Measurements from ENCODE around the gene MRTFB. TPM values are rescaled to one million over a fixed set of nuclear protein-coding genes. Genes with fewer than 3 reads are reported as not detected.

MRTFB gene
- total and polyA plus RNA-seq, 2 donors (not counting 3 experiments of a cell fraction or from before 2014, with no cell fraction given), result 19.6 to 49.5 TPM

GRCh38 chr16:14196539-14196938 is 125.4 kb downstream of the MRTFB start:
- Histone ChIP-seq H3K9me3 (replicated peaks; ENCODE audit: control insufficient read depth, insufficient read depth, low read length) (no peaks in the 10 kb centered on the region), H3K9me1 (replicated peaks; ENCODE audit: control insufficient read depth, extremely low read depth, insufficient read depth, low read length) (no peaks in the 10 kb centered on the region), H3K4me1 (ENCODE audit: control insufficient read depth, extremely low read depth, insufficient read depth, low read length) (peaks cover 18% of the 10 kb centered on the region), H2AFZ (ENCODE audit: low read depth, low read length) (peak overlapping the region; percentile 58), H3K4me3 (replicated peaks in 1 of 3; ENCODE audit: insufficient read depth in 1 of 3, low read depth in 1 of 3, low read length in 3 of 3) (no peak overlapping the region), H3K36me3 (ENCODE audit: control insufficient read depth in 2 of 2, extremely low read depth in 1 of 2, insufficient read depth in 2 of 2, low read length in 2 of 2) (no peaks in the 10 kb centered on the region), H3K4me2 (ENCODE audit: insufficient read depth, low read length) (peak overlapping the region; percentile 61), H3K27ac (ENCODE audit: insufficient read depth, low read depth, low read length) (peak overlapping the region; percentile 48), H3K79me2 (ENCODE audit: control insufficient read depth, insufficient read depth, low read length) (no peaks in the 10 kb centered on the region), H3K9ac (replicated peaks; ENCODE audit: extremely low read depth, insufficient read depth, low read length) (peak overlapping the region; percentile 38), H3K27me3 (ENCODE audit: control insufficient read depth in 2 of 2, insufficient read depth in 2 of 2, low read length in 2 of 2) (no peaks in the 10 kb centered on the region), H4K20me1 (replicated peaks; ENCODE audit: control insufficient read depth, extremely low read depth, insufficient read depth, low read length) (no peaks in the 10 kb centered on the region)
- peak; percentile 73 for DNase-seq (ENCODE audit: low read depth, low spot score)
- ChIA-PET CTCF (interaction anchor here (0.8 to 1.9 kb wide), 9 partner anchors 10 to 273 kb away, joined by 3 to 17 read pairs (median 4); no protein-coding TSS in a partner anchor), POLR2A (interaction anchor here (0.7 to 1.2 kb wide), 2 partner anchors 11 to 87 kb away, joined by 4 to 5 read pairs; no protein-coding TSS in a partner anchor)
- TF ChIP-seq CTCF (IDR thresholded peaks at IDR 0.05; ENCODE audit: extremely low read depth in 1 of 2, insufficient read depth in 1 of 2, low read depth in 1 of 2, low read length in 2 of 2) (no peak), POLR2AphosphoS5 (IDR thresholded peaks at IDR 0.05; ENCODE audit: insufficient read depth, low read depth, low read length) (no peak), MYC (IDR thresholded peaks at IDR 0.05; ENCODE audit: low read depth, low read length) (no peak), FOS (IDR thresholded peaks at IDR 0.05; ENCODE audit: borderline replicate concordance, insufficient read depth, low read length) (no peak)
- no TSS peak for BruUV-seq (replicated peaks)
- peak; percentile 86 for FAIRE-seq
- intact Hi-C loops (cut with micrococcal nuclease), result loop anchor here (5.0 kb wide), 1 partner anchor 239 kb away; no protein-coding TSS in a partner anchor
- dilution Hi-C loops (cut with MboI; ENCODE audit: extremely low pct_ligation_motif_present, low sequenced_read_pairs), result no loop called here

- no peak overlapping the region for H3K4me3 ChIP-seq (replicated peaks in 1 of 3; ENCODE audit: insufficient read depth in 1 of 3, low read depth in 1 of 3, low read length in 3 of 3)
- no peak overlapping the region for H2AFZ ChIP-seq (ENCODE audit: low read depth, low read length)
- no peak overlapping the region for H3K4me2 ChIP-seq (ENCODE audit: insufficient read depth, low read length)
- no TSS peak for BruUV-seq (replicated peaks)
- DNase-seq (ENCODE audit: low read depth, low spot score) (no peak), FAIRE-seq (no peak)
- H3K9me3 ChIP-seq (replicated peaks; ENCODE audit: control insufficient read depth, insufficient read depth, low read length), result no peaks in the 10 kb centered on the region
- intact Hi-C loops (cut with micrococcal nuclease), result loop anchor here (5.0 kb wide), 1 partner anchor 241 kb away; no protein-coding TSS in a partner anchor
- dilution Hi-C loops (cut with MboI; ENCODE audit: extremely low pct_ligation_motif_present, low sequenced_read_pairs), result no loop called here
- peaks cover 18% of the 10 kb centered on the region for H3K4me1 ChIP-seq (ENCODE audit: control insufficient read depth, extremely low read depth, insufficient read depth, low read length)
- CTCF ChIA-PET, result no interaction called here
- H3K27ac ChIP-seq (ENCODE audit: insufficient read depth, low read depth, low read length), result no peak overlapping the region
- TF ChIP-seq EZH2 (IDR thresholded peaks at IDR 0.05; ENCODE audit: borderline replicate concordance, low read depth, low read length, severe bottlenecking) (no peak), POLR2AphosphoS5 (IDR thresholded peaks at IDR 0.05; ENCODE audit: insufficient read depth, low read depth, low read length) (no peak), POLR2A (IDR thresholded peaks at IDR 0.05; ENCODE audit: low read depth, low read length) (no peak), FOS (IDR thresholded peaks at IDR 0.05; ENCODE audit: borderline replicate concordance, insufficient read depth, low read length) (no peak), JUN (IDR thresholded peaks at IDR 0.05; ENCODE audit: borderline replicate concordance, insufficient read depth, insufficient read length, low read depth) (no peak), CTCF (IDR thresholded peaks at IDR 0.05; ENCODE audit: extremely low read depth in 1 of 2, insufficient read depth in 1 of 2, low read depth in 1 of 2, low read length in 2 of 2) (no peak), GATA2 (IDR thresholded peaks at IDR 0.05; ENCODE audit: insufficient read depth, insufficient read length, low read depth, low read length) (no peak), MAX (IDR thresholded peaks at IDR 0.05; ENCODE audit: insufficient read depth, insufficient read length) (no peak), MYC (IDR thresholded peaks at IDR 0.05; ENCODE audit: low read depth, low read length) (no peak)
- no peaks in the 10 kb centered on the region for H3K79me2 ChIP-seq (ENCODE audit: control insufficient read depth, insufficient read depth, low read length)
- H4K20me1 ChIP-seq (replicated peaks; ENCODE audit: control insufficient read depth, extremely low read depth, insufficient read depth, low read length), result no peaks in the 10 kb centered on the region
- no peaks in the 10 kb centered on the region for H3K27me3 ChIP-seq (ENCODE audit: control insufficient read depth in 2 of 2, insufficient read depth in 2 of 2, low read length in 2 of 2)
- POLR2A ChIA-PET, result no interaction called here
- no peaks in the 10 kb centered on the region for H3K36me3 ChIP-seq (ENCODE audit: control insufficient read depth in 2 of 2, extremely low read depth in 1 of 2, insufficient read depth in 2 of 2, low read length in 2 of 2)
- no peaks in the 10 kb centered on the region for H3K9me1 ChIP-seq (replicated peaks; ENCODE audit: control insufficient read depth, extremely low read depth, insufficient read depth, low read length)
- H3K9ac ChIP-seq (replicated peaks; ENCODE audit: extremely low read depth, insufficient read depth, low read length), result no peak overlapping the region
Observed at GRCh38 chr16:14198012-14198411, 126.9 kb downstream of the MRTFB start.

All from endothelial cell of umbilical vein (primary cell).